T-helper 1 cell (primary cell): Measurements from ENCODE around the gene RGMA.

ENCODE experiments used
- DNase-seq, 5 donors: peaks; one replicate each; pipeline ENCODE4 v3.0.0-alpha.2; 2012 to 2020

Gene RGMA

DNA sequence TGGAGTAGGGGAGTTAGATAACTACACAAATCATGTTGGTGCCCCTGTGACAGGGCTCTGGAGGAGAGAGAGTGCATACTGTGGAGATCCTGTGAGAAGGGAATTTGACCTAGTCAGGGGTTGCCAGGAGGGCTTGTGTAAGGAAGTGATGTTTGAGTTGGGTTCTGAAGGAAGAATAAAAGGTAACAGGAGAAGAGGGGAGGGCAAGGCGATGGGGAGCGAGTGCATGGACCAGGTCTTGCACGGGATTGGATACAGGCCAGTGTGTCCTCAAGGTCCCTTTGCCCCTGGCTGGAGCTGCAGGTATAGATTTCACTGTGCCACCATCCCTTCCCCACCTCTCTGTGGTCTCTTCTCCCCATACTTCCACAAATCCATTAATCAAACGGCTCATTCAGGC lies 83.9 kb downstream of the RGMA start:
- no peak for DNase-seq

DNA sequence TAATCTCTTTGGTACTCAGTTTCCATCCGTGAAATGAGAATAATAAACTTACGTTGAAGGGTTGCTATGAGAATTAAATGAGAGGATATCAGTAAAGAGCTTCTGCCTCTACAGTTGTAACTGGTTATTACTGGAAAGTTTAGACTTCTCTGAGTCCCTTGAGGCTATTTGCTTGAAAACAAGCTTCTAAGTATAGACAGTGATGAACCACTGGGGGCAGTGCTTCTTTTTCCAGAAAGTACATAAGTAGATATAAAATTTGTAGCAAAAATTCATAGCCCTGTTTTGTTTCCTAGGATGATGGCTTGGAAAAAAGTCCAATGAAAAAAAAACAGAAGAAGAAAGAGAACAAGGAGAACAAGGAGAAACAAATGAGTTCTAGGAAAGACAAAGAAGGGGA lies 87.1 kb downstream of the RGMA start:
- no peak for DNase-seq

DNA sequence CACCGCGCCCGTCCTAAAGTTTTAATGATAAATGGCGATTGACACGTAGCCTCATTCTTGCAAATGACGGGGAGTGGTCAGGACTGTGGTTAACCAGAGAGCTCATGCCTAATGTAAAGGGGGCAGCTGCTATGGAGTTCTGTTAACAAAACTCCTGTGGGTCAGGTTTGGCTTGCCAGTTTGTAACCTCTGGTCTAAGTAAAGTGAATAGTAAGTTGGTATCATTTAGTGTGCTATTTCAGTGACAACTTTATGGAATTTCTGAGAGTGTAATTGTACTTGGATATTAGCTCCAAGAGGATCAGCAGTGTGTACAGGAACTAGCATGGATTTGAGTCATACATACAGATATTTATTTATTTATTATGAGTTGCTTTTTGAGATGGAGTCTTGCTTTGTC lies 87.9 kb downstream of the RGMA start:
- no peak for DNase-seq

DNA sequence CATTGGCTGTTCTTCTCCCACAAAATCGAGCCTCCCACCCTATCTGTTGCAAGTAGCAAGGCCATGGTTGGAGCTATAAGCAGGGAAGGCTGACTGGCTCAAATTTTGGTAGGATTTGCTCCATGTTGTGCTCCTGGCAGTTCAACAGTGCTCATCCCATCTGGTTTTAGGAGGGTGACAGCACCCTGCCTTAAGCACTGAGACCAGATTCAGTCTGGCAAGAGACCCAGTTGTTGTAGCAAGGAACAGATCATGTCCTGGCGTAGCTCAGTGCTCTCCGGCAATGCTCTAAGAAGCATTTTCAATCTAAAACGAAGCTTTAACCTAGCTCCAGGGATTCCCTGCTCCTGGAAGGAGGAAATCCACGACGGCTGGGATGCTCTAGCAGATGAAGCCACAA lies 91.2 kb downstream of the RGMA start:
- DNase-seq: no peak

DNA sequence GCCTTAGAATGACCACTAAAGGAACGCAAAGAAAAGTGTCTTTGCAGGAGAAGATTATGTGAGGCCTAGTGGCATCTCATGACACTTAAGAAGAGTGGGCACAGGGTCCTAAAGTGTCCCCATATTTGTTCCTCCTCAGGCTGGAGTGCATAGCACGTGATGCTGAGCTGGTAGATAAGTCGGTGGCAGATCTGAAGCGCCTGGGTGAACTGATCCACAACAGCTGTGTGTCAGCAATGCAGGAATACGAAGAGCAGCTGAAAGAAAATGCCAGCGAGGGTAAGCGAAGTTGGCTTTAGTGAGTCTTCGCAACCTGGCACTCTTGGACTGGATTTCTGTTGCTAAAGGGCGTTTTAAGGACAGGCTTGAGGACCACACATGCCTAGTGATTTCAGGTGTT lies 96.3 kb downstream of the RGMA start:
- no peak for DNase-seq

DNA sequence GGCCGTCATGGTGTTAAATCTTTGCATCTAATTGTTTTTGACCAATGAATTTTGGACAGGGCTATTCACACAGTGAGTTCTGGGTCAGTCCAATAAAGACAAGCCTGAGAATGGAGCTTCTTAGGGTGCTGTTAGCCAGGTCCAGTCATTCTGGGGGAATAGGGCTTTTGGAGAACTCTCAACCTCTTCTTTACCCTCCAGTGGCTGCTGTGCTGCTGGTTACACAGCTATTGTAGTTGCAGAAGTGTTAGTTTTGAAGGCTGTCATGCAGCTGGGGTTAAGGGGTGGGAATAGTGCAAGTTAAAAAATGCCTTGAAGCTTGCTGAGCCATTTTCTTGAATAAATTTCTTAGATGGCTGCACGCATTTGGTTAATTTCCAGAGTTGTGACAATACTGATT lies 99.0 kb downstream of the RGMA start:
- no peak for DNase-seq

DNA sequence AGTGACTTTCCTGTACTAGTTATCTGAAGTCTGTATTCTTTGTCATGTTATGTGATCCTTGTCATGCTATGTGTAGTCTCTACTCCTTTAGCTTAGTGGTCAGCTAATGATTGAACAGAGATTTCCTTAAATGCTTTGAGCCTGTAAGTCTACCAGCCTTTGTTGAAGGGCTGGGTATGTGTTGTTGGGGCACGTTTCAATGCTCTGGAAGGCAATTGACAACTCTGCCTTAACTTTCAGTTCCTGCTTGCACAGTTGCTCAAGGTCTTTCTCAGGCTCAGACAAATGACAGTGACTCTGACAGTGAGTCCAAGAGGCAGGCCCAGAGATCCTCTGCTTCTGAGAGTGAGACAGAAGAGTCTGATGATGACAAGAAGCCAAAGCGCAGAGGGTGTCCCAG lies 99.5 kb downstream of the RGMA start:
- DNase-seq: no peak
